SK-N-MC (cell line): ENCODE data around the gene TXNIP.

Experiments
- DNase-seq: peaks from one replicate; pipeline ENCODE4 v3.0.0-alpha.2; 2011; ENCODE audit warnings: low read depth, low spot score
- H3K27ac ChIP-seq: fragments of 200-600 bp; sonication (generic); 2 replicates; pipeline ENCODE4 v1.5.1; 2016; ENCODE audit warnings: mixed run types
- H3K36me3 ChIP-seq: fragments of 200-600 bp; sonication (generic); 2 replicates; pipeline ENCODE4 v1.6.1; 2017; ENCODE audit warnings: antibody characterized with exemption, low read length, mixed read lengths; ENCODE audit not compliant: insufficient read depth
- H3K4me3 ChIP-seq: fragments of 200-600 bp; sonication (generic); 2 replicates; pipeline ENCODE4 v1.5.1; 2016
- H3K9ac ChIP-seq: fragments of 200-600 bp; sonication (generic); 2 replicates; pipeline ENCODE4 v1.8.0; 2017; ENCODE audit warnings: mixed run types, mixed read lengths; ENCODE audit not compliant: insufficient read length
- H3K9me3 ChIP-seq: fragments of 200-600 bp; sonication (generic); 2 replicates; pipeline ENCODE4 v1.6.1; 2017; ENCODE audit warnings: low read depth, mild to moderate bottlenecking, antibody characterized with exemption, low read length, moderate library complexity, mixed read lengths
- EZH2 ChIP-seq: fragments of 200-600 bp; sonication (generic); IDR thresholded peaks from one replicate; pipeline ENCODE4 v1.6.1; 2017; ENCODE audit warnings: antibody characterized with exemption
- FOXP2 ChIP-seq: optimal IDR thresholded peaks from 2 replicates; pipeline ENCODE3; 2011; ENCODE audit warnings: mild to moderate bottlenecking, moderate library complexity; ENCODE audit not compliant: insufficient read depth; ENCODE audit errors: extremely low read length, control extremely low read depth
- POLR2AphosphoS5 ChIP-seq: IDR thresholded peaks from 2 replicates; pipeline ENCODE4 v1.6.1; 2012; ENCODE audit warnings: mild to moderate bottlenecking, low read depth, low read length, borderline replicate concordance

TXNIP gene

DNA sequence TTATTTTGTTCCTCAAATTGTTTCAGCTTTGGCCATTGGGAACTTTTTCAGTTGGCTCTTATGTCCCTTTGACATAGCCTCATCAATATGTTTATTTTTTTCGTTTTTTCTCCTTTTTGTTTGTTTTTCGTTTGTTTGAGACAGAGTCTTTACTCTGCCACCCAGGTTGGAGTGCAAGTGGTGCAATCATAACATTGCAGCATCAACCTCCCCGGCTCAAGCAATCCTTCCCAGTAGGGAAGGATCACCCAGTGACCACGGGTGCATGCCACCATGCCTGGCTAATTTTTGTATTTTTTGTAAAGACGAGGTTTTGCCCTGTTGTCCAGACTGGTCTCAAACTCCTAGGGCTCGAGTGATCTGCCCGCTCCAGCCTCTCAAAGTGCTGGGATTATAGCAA, 23.8 kb downstream of the TXNIP start:
- TF ChIP-seq FOXP2 (no peak), POLR2AphosphoS5 (no peak)
- Histone ChIP-seq H3K9me3 (no peaks in the 10 kb centered on the region), H3K36me3 (peaks cover 1% of the 10 kb centered on the region; the same call in 1 of the 2 replicates), H3K9ac (no peak overlapping the region), H3K27ac (no peak overlapping the region), H3K4me3 (no peak overlapping the region)
- no peak for DNase-seq

DNA sequence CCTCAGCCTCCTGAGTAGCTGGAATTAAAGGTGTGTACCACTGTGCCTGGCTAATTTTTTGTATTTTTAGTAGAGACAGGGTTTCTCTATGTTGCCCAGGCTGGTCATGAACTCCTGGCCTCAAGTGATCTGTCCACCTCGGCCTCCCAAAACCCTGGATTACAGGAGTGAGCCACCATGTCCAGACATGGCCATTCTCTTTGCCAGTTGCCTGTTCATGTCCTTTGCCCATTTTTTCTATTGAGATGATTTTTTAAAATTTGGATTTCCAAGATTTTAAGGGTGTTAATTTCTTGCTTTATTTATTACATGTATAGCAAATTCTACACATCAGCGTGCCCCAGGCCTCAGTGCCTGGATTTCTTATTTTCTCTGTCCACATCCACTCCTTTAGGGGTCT, 29.1 kb downstream of the TXNIP start:
- DNase-seq: no peak
- H3K9ac ChIP-seq: no peak overlapping the region
- H3K9me3 ChIP-seq: no peaks in the 10 kb centered on the region
- no peak overlapping the region for H3K4me3 ChIP-seq
- TF ChIP-seq POLR2AphosphoS5: no peak
- no peak for TF ChIP-seq EZH2
- TF ChIP-seq FOXP2: no peak
- H3K36me3 ChIP-seq: peaks cover 6% of the 10 kb centered on the region; the same call in 1 of the 2 replicates
- H3K27ac ChIP-seq: no peak overlapping the region

DNA sequence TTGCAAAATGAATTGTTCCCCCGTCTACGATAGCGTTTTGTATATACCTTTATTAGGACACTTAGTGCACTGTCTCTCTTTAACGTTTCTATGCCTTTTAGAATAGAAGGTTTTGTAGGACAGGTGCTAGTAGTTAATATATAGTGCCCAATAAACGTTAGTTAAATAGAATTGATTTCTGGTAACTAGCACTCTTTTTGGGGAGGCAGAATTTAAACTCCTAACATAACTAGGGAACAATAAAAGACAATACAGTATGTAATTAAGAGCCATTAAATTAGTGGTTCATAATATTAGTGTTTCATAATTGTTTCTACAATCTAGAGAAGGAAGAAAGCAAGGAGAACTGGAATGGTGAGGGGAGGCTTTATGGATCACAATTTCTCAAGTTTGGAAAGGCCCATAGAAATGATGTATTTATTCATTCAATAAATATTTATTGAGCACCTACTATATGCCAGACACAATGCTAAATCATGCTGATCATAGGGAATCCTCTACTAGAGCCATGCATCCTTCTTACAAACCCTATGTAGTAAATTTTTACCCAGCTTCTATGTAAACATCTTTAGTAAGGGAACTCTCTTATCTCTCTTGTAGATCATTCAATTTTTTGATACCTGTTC, 31.1 kb downstream of the TXNIP start:
- Histone ChIP-seq H3K27ac (peak overlapping the region; percentile 6; the same call in 1 of the 2 replicates), H3K36me3 (peaks cover 6% of the 10 kb centered on the region; the same call in 1 of the 2 replicates), H3K9me3 (no peaks in the 10 kb centered on the region), H3K9ac (peak overlapping the region; percentile 80), H3K4me3 (peak overlapping the region; percentile 91)
- no peak for DNase-seq
- TF ChIP-seq FOXP2: no peak
- no peak for TF ChIP-seq POLR2AphosphoS5
- TF ChIP-seq EZH2: no peak

DNA sequence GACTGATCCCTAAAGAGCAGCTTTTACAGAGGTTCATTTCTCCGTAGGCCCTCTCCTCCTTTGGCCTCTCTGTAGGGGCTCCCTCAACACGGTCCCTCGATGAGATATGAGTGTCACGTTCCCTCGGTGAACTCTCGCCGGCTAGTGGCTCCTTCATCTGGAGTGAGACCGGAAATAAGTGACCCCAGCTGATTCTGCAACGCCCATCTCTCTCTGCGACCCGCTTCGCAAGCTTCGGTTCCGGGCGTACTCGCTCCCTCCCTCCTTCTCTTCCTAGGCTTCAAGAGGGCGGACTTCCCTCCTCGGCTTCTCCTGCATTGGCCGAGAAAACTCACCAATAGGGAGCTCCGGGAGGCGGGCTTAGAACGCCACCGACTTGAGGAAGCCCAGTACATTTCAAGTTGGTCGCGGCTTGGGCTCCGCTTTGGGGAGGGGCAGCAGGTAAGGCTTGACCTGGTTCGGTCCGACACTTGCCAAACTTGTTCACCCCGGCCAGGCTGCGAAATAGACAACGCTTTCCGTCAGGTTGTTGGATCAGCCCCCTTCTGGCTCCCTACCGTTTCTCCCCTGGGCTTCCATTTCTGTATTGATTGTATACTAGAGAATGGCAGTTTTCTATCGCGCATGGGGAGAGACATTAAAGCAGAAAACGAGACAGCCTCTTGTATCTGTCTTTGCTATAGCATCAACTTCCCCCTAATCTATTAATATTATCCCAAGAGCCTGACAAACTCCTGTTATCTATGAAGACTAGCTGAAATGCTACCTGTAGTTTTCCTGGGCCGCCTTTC, 31.9 kb downstream of the TXNIP start, which contains the start of the genes ANKRD34A and POLR3GL:
ANKRD34A (minus strand) TSS at position 248 of the 791 bp plus-strand sequence. CDS start 2,816 bp downstream, outside the sequence.
POLR3GL (plus strand) TSS at position 363 of the 791 bp plus-strand sequence. CDS start 10,176 bp downstream, outside the sequence.
- TF ChIP-seq POLR2AphosphoS5 (peak; percentile 92), EZH2 (no peak)

DNA sequence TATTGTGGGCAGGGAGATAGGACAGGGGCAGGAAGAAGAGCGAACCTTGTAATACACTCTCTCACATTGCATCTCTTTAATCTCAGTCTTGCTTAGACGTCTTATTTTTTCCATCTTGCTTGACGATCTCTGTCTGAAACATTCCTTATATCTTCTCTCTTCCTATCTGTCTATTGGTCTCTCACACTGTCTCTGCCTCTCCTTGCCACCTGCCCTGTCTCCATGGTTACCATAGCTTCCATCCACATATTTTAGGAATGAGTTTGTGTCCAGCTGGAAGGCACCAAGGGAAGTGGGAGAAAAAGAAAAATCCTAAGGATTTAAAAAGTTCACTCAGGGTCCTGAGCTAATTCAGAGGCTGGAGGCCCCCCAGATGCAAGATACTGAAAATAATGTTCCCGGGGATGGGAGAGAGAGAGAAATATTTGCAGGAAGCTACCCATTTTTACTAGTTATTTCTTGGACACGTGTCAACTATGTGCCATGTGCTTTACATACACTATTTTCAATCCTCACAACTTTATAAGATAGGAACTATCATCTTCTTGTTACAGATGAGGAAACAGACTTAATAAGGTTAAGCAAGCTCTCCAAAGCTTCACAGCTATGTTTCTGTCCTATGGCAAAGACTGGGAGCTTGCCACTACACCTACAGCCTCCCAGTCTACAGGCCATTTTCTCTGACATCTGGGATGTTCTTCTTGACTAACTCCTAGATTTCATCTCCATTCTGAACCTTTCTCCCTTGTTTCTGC, 32.9 kb downstream of the TXNIP start:
- no peak for DNase-seq
- peak overlapping the region; percentile 80 for H3K9ac ChIP-seq

More for the DNA sequence above, 31.9 kb downstream of the TXNIP start, which contains the start of the genes ANKRD34A and POLR3GL:
- H3K9me3 ChIP-seq: no peaks in the 10 kb centered on the region
- H3K4me3 ChIP-seq: peak within 1 kb of the TSS; percentile 91
- peaks cover 6% of the 10 kb centered on the region; the same call in 1 of the 2 replicates for H3K36me3 ChIP-seq
- peak within 1 kb of the TSS; percentile 78 for H3K27ac ChIP-seq
- DNase-seq: peak; percentile 65
- peak within 1 kb of the TSS; percentile 80 for H3K9ac ChIP-seq

DNA sequence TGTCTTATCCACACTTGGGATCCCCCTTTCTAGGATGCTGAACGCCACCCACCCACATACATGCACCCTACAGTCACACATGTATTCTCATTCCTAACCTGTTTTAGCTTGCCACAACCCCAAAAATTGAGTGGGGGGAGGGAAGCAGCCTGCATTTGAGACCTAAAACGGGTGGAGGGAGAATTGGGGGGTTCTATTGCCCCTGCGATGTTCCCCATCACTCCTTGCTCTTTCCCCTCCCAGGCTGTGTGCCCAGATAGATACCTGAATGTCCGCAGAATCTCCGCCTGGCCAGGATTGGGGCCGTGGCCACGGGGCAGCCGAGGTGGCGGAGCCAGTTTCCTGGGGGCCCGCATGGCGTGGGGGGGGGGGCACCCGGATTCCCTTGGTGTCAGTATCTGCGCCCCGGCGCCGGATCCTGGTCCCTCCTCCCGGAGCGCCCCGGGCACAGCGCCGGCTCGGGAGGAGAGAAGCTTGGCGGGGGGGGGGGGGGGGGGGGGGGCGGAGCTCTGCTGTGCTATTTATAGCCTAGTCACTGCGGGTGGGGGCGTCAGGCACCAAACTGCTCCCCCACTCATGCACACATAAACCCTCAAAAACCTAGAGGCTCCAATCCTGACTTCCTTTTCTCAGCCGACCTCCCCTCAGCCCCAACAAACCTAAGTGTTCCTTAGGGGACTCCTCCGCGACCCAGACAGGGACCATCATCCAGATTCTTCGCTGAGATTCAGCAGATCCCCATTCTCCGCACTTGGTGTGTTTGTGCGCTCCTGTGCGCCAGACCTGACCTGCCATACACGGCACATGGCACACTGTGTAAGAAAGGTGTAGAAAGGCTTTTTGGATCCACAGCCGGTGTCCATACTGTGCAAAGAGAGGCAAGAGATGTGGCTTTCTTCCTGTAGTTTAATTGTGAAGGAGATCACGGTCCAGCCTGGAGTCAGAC, 33.9 kb downstream of the TXNIP start:
- Histone ChIP-seq H3K27ac (peak overlapping the region; percentile 78), H3K9ac (peak overlapping the region; percentile 43)
- no peak for DNase-seq

More for the DNA sequence above, 32.9 kb downstream of the TXNIP start:
- H3K27ac ChIP-seq: peak overlapping the region; percentile 78
- no peak for TF ChIP-seq POLR2AphosphoS5
- TF ChIP-seq EZH2: no peak
- no peak for TF ChIP-seq FOXP2
- peaks cover 6% of the 10 kb centered on the region; the same call in 1 of the 2 replicates for H3K36me3 ChIP-seq
- no peaks in the 10 kb centered on the region for H3K9me3 ChIP-seq
- peak overlapping the region; percentile 91 for H3K4me3 ChIP-seq

More for the DNA sequence above, 33.9 kb downstream of the TXNIP start:
- H3K4me3 ChIP-seq: peak overlapping the region; percentile 91
- H3K9me3 ChIP-seq: no peaks in the 10 kb centered on the region
- peak; percentile 17 for TF ChIP-seq FOXP2
- TF ChIP-seq POLR2AphosphoS5: peak; percentile 71
- TF ChIP-seq EZH2: no peak
- peaks cover 3% of the 10 kb centered on the region; the same call in 1 of the 2 replicates for H3K36me3 ChIP-seq
